ENCODE measurements around the gene LRP3.

The LRP3 gene

DNA sequence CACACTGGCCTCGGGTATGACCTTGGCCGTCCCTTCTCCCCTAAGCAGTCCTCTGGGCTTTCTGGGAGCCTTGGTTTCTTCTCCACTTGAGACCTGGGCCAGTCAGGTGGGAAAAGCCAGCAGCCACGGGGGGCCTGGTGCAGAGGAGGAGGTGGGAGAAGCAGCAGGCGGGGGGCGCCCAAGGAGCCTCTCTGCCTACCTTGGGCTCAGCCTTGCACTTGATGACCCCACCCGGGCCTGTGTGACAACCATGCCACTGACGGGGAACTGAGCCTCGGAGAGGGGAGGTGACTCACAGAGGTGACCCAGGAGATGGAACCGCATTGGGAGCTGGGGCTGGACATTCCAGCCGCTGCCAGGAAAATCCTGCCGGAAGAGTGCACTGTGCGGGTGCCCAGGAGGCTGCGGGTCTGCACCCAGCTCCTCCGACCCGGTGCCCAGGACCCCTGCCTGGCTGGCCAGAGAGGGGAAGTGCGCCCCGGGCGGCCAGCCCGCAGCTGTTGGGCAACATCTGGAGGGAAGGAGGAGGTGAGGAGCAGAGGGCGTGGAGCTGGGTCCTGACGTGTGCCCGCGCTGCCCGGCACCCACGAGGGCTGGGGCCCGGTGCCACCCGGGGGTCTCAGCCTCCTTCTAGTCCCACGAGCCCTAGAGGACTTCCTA, 55.0 kb downstream of the LRP3 start:
- TF ChIP-seq, protein P1, sequence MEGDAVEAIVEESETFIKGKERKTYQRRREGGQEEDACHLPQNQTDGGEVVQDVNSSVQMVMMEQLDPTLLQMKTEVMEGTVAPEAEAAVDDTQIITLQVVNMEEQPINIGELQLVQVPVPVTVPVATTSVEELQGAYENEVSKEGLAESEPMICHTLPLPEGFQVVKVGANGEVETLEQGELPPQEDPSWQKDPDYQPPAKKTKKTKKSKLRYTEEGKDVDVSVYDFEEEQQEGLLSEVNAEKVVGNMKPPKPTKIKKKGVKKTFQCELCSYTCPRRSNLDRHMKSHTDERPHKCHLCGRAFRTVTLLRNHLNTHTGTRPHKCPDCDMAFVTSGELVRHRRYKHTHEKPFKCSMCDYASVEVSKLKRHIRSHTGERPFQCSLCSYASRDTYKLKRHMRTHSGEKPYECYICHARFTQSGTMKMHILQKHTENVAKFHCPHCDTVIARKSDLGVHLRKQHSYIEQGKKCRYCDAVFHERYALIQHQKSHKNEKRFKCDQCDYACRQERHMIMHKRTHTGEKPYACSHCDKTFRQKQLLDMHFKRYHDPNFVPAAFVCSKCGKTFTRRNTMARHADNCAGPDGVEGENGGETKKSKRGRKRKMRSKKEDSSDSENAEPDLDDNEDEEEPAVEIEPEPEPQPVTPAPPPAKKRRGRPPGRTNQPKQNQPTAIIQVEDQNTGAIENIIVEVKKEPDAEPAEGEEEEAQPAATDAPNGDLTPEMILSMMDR (IDR thresholded peaks at IDR 0.05): no peak
- Mint-ChIP-seq H3K9me3 (no peaks in the 10 kb centered on the region), H3K27ac (no peak overlapping the region), H3K27me3 (ENCODE audit: low read depth, poor library complexity) (peaks cover 10% of the 10 kb centered on the region), H3K36me3 (ENCODE audit: low read depth) (no peaks in the 10 kb centered on the region), H3K4me3 (no peak overlapping the region), H3K4me1 (no peaks in the 10 kb centered on the region)
- no peak for DNase-seq

DNA sequence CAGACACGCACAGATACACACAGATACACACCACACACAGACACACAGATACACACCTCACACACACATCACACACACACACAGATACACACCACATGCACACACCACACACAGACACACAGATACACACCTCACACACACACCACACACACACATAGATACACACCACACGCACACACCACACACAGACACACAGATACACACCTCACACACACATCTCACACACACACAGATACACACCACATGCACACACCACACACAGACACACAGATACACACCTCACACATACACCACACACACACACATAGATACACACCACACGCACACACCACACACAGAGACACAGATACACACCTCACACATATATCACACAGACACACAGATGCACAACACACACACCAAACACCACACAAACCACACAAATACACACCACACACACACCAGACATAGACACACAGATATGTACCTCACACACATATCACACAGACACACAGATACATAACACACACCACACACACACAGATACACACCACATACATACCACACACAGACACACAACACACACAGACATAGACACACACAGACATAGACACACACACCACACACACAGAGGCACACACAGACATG, 55.7 kb downstream of the LRP3 start:
- no peaks in the 10 kb centered on the region for H3K36me3 Mint-ChIP-seq (ENCODE audit: low read depth)
- DNase-seq: no peak
- H3K9me3 Mint-ChIP-seq: no peaks in the 10 kb centered on the region
- H3K27me3 Mint-ChIP-seq (ENCODE audit: low read depth, poor library complexity): peaks cover 3% of the 10 kb centered on the region
- H3K4me3 Mint-ChIP-seq: no peak overlapping the region
- TF ChIP-seq, protein P1 (IDR thresholded peaks at IDR 0.05): no peak
- H3K4me1 Mint-ChIP-seq: no peaks in the 10 kb centered on the region
- no peak overlapping the region for H3K27ac Mint-ChIP-seq

DNA sequence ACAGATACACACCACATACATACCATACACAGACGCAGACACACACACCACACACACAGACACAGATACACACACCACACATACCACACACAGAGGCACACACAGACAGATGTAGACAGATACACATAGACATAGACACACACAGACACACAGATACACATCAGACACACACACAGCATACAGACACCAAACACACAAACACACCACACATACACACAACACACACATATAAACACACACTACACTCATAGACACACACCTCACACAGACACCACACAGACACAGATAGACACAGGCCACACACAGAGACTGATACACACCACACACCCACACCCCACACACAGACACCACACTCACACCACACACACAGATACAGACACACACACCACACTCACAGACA, 56.4 kb downstream of the LRP3 start:
- H3K9me3 Mint-ChIP-seq: no peaks in the 10 kb centered on the region
- peaks cover 5% of the 10 kb centered on the region for H3K27me3 Mint-ChIP-seq (ENCODE audit: low read depth, poor library complexity)
- no peaks in the 10 kb centered on the region for H3K36me3 Mint-ChIP-seq (ENCODE audit: low read depth)
- no peak overlapping the region for H3K4me3 Mint-ChIP-seq
- no peak for DNase-seq
- TF ChIP-seq, protein P1 (IDR thresholded peaks at IDR 0.05): no peak
- H3K27ac Mint-ChIP-seq: no peak overlapping the region
- H3K4me1 Mint-ChIP-seq: no peaks in the 10 kb centered on the region

DNA sequence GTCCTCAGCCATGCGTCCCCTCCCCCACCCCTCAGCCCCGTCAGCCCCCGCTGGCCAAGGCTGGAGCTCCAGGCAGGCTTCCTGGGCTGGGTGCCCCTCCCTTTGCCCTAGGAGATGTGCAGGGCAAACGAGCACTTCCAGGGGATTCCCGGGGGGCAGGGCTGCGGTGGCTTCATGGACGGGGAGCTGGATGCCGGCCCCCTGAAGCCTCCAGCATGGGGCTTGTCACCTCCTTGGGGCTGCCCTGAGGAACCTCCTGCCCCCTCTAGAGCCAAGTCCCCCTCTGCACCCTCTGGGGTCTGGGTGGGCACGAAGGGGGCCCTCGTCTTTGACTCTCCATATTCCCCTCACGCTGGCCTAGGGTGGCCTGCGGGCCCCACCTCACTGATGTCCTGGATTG, 56.9 kb downstream of the LRP3 start:
- H3K9me3 Mint-ChIP-seq: no peaks in the 10 kb centered on the region
- no peak overlapping the region for H3K27ac Mint-ChIP-seq
- H3K4me3 Mint-ChIP-seq: no peak overlapping the region
- H3K4me1 Mint-ChIP-seq: no peaks in the 10 kb centered on the region
- TF ChIP-seq, protein P1 (IDR thresholded peaks at IDR 0.05): no peak
- no peak for DNase-seq
- H3K27me3 Mint-ChIP-seq (ENCODE audit: low read depth, poor library complexity): peaks cover 5% of the 10 kb centered on the region
- no peaks in the 10 kb centered on the region for H3K36me3 Mint-ChIP-seq (ENCODE audit: low read depth)

DNA sequence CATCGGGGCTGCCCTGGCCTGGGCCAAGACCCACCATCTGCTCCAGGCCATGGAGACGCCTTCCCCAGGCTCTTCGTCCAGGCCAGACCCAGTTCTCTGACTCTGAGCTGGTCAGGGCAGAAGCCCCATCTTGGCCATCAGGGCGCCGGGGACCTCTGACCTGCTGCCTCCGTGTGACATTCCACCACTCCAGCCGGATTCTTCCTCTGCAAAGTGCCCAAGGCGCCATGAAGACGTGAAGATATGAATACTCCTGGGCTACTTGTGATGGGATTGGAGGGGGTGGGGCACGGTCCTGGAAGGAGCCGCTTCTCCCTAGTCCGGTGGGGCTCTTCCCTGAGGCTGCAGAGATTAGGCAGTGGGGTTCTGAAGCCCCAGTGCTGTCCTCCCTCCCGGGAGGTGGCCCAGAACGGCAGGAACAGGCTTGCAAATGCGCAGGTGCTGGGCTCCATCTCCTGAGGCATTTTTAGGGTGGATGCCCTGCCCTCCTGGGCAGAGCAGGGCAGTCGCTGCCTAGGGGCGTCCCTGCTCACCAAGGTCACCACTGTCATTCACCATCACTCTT, 57.5 kb downstream of the LRP3 start:
- no peak overlapping the region for H3K27ac Mint-ChIP-seq
- H3K36me3 Mint-ChIP-seq (ENCODE audit: low read depth): no peaks in the 10 kb centered on the region

More for the DNA sequence above, 57.5 kb downstream of the LRP3 start:
- Mint-ChIP-seq H3K4me3 (no peak overlapping the region), H3K9me3 (no peaks in the 10 kb centered on the region), H3K4me1 (no peaks in the 10 kb centered on the region), H3K27me3 (ENCODE audit: low read depth, poor library complexity) (peaks cover 5% of the 10 kb centered on the region)
- TF ChIP-seq, protein P1 (IDR thresholded peaks at IDR 0.05): no peak
- no peak for DNase-seq
